Adipose tissue (tissue), 3 donors: ENCODE results near the gene KRTAP5-1. TPM values are rescaled to one million over a fixed set of nuclear protein-coding genes. Genes with fewer than 3 reads are reported as not detected.

Experiments
- H3K27ac ChIP-seq: one replicate; pipeline ENCODE4 v1.5.1; 2013; ENCODE audit warnings: low read depth, low read length
- WGBS, 3 donors: extraction: QIAGEN DNeasy Blood & Tissue Kit; methylation state at CpG; one replicate each; pipeline ENCODE4 v1.1.7; 2013; 5-methylcytosine and 5-hydroxymethylcytosine counted together
- polyA plus RNA-seq, 3 donors: library from polyadenylated mRNA; stranded (reverse); fragments of 200-250 nt; gene quantifications; one replicate each; pipeline ENCODE4 v1.2.3, GENCODE V29; 2013
- donor health status: healthy with polysubstance abuse.
- donor health status: Bipolar disorder and iron deficiency.
- donor health status: healthy.

KRTAP5-1 gene
- polyA plus RNA-seq, 3 donors = not detected

GRCh38 chr11:1565173-1565903 is 19.7 kb downstream of the KRTAP5-1 start:
- 85 to 87% (median 87%) methylated on average over 28 of the region's 28 CpGs for WGBS, 3 donors
- no peak overlapping the region for H3K27ac ChIP-seq

- 33 to 51% (median 38%) methylated on average over 16 of the region's 16 CpGs for WGBS, 3 donors
- H3K27ac ChIP-seq = no peak overlapping the region
Observed at GRCh38 chr11:1564535-1565172, 20.4 kb downstream of the KRTAP5-1 start.

- H3K27ac ChIP-seq = no peak overlapping the region
- WGBS, 3 donors = 73 to 80% (median 78%) methylated on average over 26 to 29 of the region's 29 CpGs
Observed at GRCh38 chr11:1563697-1564534, 21.2 kb downstream of the KRTAP5-1 start.

- WGBS, 3 donors = 69 to 80% (median 79%) methylated on average over 12 of the region's 12 CpGs
- H3K27ac ChIP-seq = no peak overlapping the region
Observed at GRCh38 chr11:1563149-1563638, 21.9 kb downstream of the KRTAP5-1 start.

- 91 to 95% (median 94%) methylated on average over 14 of the region's 14 CpGs for WGBS, 3 donors
- H3K27ac ChIP-seq = no peak overlapping the region
Observed at GRCh38 chr11:1562469-1563148, 22.5 kb downstream of the KRTAP5-1 start.

GRCh38 chr11:1561955-1562354 is 23.1 kb downstream of the KRTAP5-1 start:
- WGBS, 3 donors = 74 to 92% (median 88%) methylated on average over 5 of the region's 5 CpGs
- H3K27ac ChIP-seq = no peak overlapping the region

GRCh38 chr11:1561266-1561665 is 23.8 kb downstream of the KRTAP5-1 start:
- 92 to 93% (median 92%) methylated on average over 17 of the region's 17 CpGs for WGBS, 3 donors
- H3K27ac ChIP-seq = no peak overlapping the region

GRCh38 chr11:1560649-1561251 is 24.3 kb downstream of the KRTAP5-1 start:
- 79 to 92% (median 86%) methylated on average over 8 of the region's 8 CpGs for WGBS, 3 donors
- H3K27ac ChIP-seq = no peak overlapping the region

- no peak overlapping the region for H3K27ac ChIP-seq
- 78 to 92% (median 84%) methylated on average over 13 to 15 of the region's 15 CpGs for WGBS, 3 donors
Observed at GRCh38 chr11:1560002-1560648, 25.0 kb downstream of the KRTAP5-1 start.

GRCh38 chr11:1559111-1559951 is 25.8 kb downstream of the KRTAP5-1 start:
- H3K27ac ChIP-seq = no peak overlapping the region
- 42 to 58% (median 51%) methylated on average over 26 to 29 of the region's 29 CpGs for WGBS, 3 donors

- 68 to 86% (median 74%) methylated on average over 10 to 12 of the region's 12 CpGs for WGBS, 3 donors
Observed at GRCh38 chr11:1558775-1559110, 26.3 kb downstream of the KRTAP5-1 start.

GRCh38 chr11:1557904-1558774 is 26.9 kb downstream of the KRTAP5-1 start:
- WGBS, 3 donors = 40 to 53% (median 50%) methylated on average over 29 of the region's 29 CpGs
- H3K27ac ChIP-seq = no peak overlapping the region

More at GRCh38 chr11:1558775-1559110, 26.3 kb downstream of the KRTAP5-1 start:
- no peak overlapping the region for H3K27ac ChIP-seq

- H3K27ac ChIP-seq = no peak overlapping the region
- WGBS, 3 donors = 85 to 88% (median 86%) methylated on average over 52 to 74 of the region's 74 CpGs
Observed at GRCh38 chr11:1557051-1557884, 27.8 kb downstream of the KRTAP5-1 start.

- H3K27ac ChIP-seq = no peak overlapping the region
- 66 to 69% (median 69%) methylated on average over 56 to 63 of the region's 63 CpGs for WGBS, 3 donors
Observed at GRCh38 chr11:1556278-1556902, 28.7 kb downstream of the KRTAP5-1 start.

- WGBS, 3 donors = 81 to 91% (median 85%) methylated on average over 9 of the region's 9 CpGs
- H3K27ac ChIP-seq = no peak overlapping the region
Observed at GRCh38 chr11:1555713-1556153, 29.4 kb downstream of the KRTAP5-1 start.
